ENCODE data around the gene TMEM108.

TMEM108 gene

DNA sequence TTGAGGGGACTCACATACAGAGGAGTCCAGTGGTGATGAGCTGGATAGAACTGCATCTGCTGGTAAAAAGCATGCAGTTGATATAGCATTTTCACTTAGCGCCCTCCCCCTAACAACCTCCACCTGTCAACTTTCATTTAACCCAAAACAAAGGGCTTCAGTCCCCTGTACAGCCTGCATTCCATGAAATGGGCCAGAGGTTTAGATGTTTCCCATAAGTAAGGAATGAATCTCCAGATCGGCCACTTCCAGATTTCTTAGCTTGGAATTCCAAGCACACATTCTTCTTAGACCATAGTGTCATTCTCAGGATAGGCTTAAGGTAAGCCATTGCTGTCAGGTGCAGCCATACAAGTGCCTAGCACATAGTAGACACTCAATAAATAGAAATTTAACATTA lies 328.7 kb downstream of the TMEM108 start:
- DNase-seq: no peak

GRCh38 chr3:133367403-133367802 lies 329.2 kb downstream of the TMEM108 start:
- no peak for DNase-seq

DNA sequence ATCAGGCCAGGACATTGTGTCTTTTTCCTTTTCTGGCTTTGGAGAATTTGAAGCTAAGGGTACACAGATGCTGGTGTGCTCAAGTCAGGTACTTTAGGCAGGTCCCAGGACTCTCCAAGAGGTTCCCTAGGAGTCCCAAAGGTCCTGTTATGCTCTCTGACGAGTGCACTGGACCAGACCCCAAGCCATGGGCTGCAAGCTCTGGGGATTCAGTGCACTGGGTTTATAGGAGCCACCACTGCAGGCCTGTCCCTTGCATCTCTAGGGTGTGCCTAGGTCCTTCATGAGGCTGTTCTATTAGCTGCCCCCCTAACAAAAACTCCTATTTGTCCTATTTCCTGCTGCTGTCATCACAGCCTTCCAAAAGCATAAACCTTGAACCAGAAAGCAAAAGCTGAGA lies 329.8 kb downstream of the TMEM108 start:
- DNase-seq: no peak

DNA sequence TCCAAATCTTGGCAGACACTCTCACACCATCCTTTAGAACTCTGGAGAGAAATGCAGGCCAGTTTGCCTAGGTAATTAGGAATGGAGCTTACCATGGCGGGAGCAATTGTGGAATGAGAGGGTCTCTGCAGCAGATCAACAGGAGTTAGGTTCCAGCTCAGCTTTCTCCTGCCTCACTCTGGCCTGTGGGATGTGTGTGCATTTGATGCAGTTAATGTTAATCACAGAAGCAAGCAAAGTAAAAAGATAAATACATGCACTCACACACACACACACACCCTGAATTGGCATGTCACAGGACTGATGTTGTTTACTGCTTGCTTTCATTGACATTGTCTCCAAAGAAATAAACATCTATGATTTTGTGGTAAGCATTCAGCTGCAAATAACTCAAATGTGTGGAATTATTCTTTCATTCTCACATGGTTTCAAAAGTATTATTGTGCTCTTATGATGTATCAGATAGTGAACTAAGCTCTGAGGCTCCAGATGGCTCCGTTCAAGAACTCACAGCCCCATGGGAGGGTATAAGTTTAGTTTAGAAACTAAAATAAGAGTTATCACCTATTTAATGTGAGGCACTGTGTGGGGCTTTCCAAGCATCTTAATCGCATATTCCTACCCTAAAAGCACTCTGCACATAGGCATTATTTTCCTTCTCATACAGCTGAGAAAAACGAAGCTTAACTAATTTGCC lies 330.3 kb downstream of the TMEM108 start:
- no peak for DNase-seq

GRCh38 chr3:133369068-133369440 lies 330.9 kb downstream of the TMEM108 start:
- DNase-seq: no peak

DNA sequence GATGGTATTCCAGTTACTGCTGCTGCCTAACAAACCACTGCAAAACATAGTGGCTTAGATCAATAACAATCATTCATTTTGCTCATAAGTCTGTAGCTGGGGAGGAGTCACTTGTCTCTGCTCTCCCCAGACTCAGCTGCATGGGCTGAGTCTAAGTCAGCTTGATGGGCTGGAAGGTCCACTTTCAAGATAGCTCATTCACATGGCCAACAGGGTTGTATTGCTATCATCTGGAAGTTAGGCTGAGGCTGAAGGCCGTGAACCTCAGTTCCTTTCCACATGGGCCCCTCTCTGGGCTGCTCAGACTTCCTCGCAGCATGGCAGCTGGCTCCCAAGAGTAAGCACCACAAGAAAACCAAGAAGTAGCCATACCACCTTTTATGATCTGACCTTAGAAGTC lies 333.0 kb downstream of the TMEM108 start:
- no peak for DNase-seq

- DNase-seq: no peak
These were observed 333.5 kb downstream of the TMEM108 start for GRCh38 chr3:133371676-133372075.

GRCh38 chr3:133374708-133375402 lies 336.7 kb downstream of the TMEM108 start:
- no peak for DNase-seq

DNA sequence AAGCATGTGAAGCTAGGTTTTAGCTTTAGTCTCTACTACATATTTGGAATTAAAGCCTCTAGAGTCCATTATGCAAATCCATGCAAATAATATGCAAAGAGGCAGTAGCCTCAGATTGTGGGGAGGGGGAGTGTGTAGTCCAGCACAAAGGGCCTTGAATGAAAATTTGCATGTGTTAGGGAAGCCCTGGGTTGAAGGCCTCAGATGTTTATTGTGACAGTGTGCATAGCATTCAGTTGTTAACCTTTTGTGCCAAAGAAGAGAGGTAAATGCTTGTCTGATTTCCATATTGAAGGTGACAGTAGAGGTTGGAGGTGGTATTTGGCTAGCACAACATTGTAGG lies 337.2 kb downstream of the TMEM108 start:
- DNase-seq: no peak

- DNase-seq: no peak
These were observed 338.6 kb downstream of the TMEM108 start for GRCh38 chr3:133376810-133377209.

DNA sequence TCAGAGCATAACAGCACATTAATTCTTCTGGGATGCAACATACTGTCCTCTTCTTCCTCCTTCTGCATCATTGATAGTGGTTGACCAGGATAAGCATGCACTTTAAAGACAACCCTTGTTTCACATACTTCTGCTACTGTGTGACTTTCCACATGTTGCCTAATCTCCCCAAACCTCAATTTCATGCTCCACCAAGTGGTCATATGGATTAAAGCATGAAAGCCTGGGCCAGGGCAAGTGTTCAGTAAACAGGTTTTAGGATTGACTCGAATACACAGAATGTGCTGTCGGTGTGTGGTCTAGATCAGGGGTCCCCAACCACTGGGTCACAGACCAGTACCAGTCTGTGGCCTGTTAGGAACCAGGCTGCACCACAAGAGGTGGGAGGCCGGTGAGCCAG lies 339.2 kb downstream of the TMEM108 start:
- DNase-seq: no peak

- DNase-seq: no peak
These were observed 341.7 kb downstream of the TMEM108 start for GRCh38 chr3:133379926-133380325.

- DNase-seq: no peak
These were observed 342.5 kb downstream of the TMEM108 start for GRCh38 chr3:133380481-133381225.

DNA sequence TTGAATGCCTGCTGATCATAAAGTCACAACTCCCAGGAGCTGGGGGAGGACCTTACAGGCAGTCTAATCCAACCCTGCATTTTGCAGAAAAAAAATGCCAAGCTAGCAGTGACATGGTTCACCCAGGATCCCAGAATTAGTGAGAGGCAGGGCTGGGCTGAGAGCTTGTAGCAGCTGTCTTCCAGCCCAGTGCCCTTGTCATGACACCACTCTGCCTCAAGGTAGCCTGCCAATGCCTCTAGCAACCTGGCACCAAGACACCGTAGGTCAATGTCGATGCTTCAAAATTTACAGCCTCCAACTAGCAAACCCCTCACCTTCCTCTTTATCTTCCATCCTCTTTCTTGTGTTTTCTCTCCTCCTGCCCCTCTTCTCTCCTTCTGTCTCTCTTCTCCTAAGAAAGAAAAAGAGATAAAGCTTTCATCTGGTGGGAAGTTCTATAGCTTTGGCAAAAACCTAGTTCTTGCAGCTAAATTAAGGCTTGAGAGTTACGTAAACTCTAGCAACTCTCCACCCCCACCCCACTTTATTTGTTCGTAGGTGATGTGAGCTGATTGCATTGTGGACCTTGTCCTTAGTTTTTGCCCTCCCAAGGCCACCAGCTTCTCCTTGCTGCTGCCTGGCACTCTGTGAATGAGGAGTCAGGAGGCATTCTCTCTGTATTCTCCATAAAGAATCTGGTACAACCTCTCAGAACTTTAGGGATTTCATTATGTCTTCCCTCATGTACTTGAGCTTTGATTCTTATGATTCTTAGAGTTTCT lies 343.3 kb downstream of the TMEM108 start:
- no peak for DNase-seq

- DNase-seq: no peak
These were observed 345.0 kb downstream of the TMEM108 start for GRCh38 chr3:133383175-133383574.

- no peak for DNase-seq
These were observed 345.6 kb downstream of the TMEM108 start for GRCh38 chr3:133383741-133384140.

DNA sequence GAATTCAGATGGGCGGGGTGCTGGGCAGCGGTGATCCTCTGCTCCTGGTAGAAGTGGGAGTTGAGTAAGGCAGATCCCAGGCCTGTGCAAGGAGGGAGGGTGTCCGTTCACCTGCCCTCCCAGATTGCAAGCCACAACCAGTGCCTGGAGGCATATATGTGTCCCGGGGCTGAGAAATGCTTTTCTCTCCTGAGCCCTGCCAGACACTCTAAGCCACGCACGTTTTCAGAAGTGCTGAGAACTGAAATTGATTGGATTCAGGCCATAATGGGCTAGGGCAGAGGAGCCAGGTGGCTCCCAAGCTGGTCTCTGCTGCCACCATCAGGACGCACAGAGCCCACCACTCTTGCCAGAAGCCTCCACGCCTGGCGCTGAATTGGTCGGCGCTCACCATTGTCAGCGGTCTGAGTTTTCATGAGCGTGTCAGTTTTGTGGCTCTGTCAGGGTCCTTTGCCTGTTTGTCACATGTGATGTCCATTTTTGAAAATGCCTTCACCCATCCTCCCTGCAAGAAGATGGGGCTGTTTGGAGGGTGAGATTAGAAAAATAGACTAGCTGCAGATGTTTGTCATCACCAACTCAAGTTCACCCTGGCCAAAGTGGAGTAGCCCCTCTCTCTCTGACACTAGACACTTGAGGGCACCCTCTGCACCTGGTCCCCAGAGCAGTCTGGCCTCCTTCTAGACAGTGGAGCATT lies 346.3 kb downstream of the TMEM108 start:
- DNase-seq: no peak

- DNase-seq: no peak
These were observed 348.7 kb downstream of the TMEM108 start for GRCh38 chr3:133386876-133387275.

DNA sequence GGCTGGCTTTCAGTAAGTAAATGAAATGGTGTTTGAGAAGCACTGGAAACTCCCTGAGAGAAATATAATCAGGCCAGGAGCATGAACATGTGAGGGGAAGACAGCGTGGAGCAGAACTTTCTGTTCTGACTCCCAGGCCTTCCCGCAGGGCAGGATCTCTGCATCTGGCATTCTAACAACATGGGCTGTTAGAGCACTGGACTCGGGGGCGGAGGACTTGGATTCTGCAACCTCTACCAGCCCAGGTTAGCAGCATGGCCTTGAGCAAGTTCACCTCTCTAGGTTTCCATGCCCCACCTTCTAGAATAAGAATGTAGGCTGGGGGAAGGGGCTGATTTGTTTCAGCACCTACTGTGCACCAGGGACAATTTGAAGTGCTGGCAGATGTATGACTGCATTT lies 349.1 kb downstream of the TMEM108 start:
- no peak for DNase-seq

- DNase-seq: no peak
These were observed 350.7 kb downstream of the TMEM108 start for GRCh38 chr3:133388696-133389395.

DNA sequence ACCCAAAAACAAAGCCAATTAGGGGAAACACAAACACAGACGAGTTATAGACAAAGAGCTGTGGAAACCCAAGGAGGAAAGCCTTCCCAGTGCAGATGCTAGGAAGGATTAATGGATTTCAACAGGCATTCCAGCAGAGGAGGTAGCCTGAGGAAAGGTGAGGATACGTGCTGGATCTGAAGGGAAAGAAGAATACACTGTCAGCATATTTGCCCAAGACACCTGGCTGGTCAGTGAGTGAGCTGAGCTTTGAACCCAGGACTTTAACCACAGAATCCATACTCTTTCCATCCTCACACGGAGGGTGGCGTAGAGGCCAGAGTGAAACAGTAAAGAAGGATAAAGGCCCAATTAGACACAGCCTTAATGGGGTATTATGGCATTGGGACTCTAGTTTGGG lies 352.5 kb downstream of the TMEM108 start:
- DNase-seq: no peak

DNA sequence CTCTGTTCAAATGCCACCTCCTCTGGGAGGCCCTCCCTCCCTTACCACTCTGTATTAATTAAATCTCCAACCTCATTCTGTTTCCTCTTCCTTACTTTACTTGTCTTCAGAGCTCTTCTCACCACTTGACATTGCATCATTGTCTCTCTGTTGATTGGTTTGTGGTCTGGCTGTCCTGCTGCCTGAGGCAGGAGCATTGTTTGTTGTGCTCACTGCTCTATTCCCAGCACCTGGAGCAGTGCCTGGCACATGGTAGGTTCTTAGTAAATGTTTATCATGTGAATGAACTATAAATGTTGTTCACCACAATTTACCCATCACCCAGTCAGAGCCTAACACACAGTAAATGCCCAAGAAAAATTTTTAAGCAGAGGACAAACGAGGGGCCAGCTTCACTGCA lies 355.0 kb downstream of the TMEM108 start:
- DNase-seq: no peak
